NT2/D1 (cell line): ENCODE measurements around the gene CADM2.

Source experiments
- YY1 ChIP-seq: IDR thresholded peaks from 2 replicates; pipeline ENCODE4 v1.6.1; 2011; ENCODE audit not compliant: insufficient read length, insufficient read depth
- ZNF274 ChIP-seq: IDR thresholded peaks from 2 replicates; pipeline ENCODE4 v1.6.1; 2011; ENCODE audit warnings: mild to moderate bottlenecking, low read depth, low read length

- TF ChIP-seq ZNF274 (no peak), YY1 (no peak)
These were observed 703.7 kb downstream of the CADM2 start for GRCh38 chr3:85662462-85662861.
